Immature natural killer cell (primary cell): Measurements from ENCODE around the gene CTPS1. TPM values are rescaled to one million over a fixed set of nuclear protein-coding genes. Genes with fewer than 3 reads are reported as not detected.
A peak's percentile ranks its signal among the peaks of the same experiment; 100 is the strongest.

Experiments
- DNase-seq, 3 donors: peaks; one replicate each; pipeline ENCODE4 v3.0.0; 2022; ENCODE audit warnings: mixed read lengths in 1 of 3
- H3K27ac Mint-ChIP-seq, 6 donors: one replicate each; pipeline ENCODE4 v1.8.0; 2020; ENCODE audit warnings: mixed read lengths in 6 of 6, mild to moderate bottlenecking in 5 of 6, inconsistent platforms in 4 of 6, moderate library complexity in 3 of 6
- H3K27me3 Mint-ChIP-seq, 3 donors: one replicate each; pipeline ENCODE4 v1.8.0; 2020 to 2021; ENCODE audit warnings: low read depth in 3 of 3, mild to moderate bottlenecking in 3 of 3, mixed read lengths in 3 of 3, moderate library complexity in 3 of 3, inconsistent platforms in 1 of 3
- H3K36me3 Mint-ChIP-seq, 3 donors: one replicate each; pipeline ENCODE4 v1.8.0; 2020; ENCODE audit warnings: mixed read lengths in 3 of 3, inconsistent platforms in 2 of 3, mild to moderate bottlenecking in 2 of 3
- H3K4me1 Mint-ChIP-seq, 2 donors: one replicate each; pipeline ENCODE4 v1.8.0; 2020; ENCODE audit warnings: inconsistent platforms in 2 of 2, mild to moderate bottlenecking in 2 of 2, mixed read lengths in 2 of 2, moderate library complexity in 1 of 2
- H3K4me3 Mint-ChIP-seq, 5 donors: one replicate each; pipeline ENCODE4 v1.8.0; 2020; ENCODE audit warnings: mild to moderate bottlenecking in 5 of 5, mixed read lengths in 5 of 5, inconsistent platforms in 3 of 5, moderate library complexity in 3 of 5
- H3K9me3 Mint-ChIP-seq, 6 donors: one replicate each; pipeline ENCODE4 v1.8.0; 2020; ENCODE audit warnings: mild to moderate bottlenecking in 6 of 6, mixed read lengths in 6 of 6, inconsistent platforms in 4 of 6, moderate library complexity in 3 of 6
- polyA plus RNA-seq, 3 donors: library from polyadenylated mRNA; unstranded; fragments of 300-500 nt; fragmentation: Illumina TruSeq; gene quantifications; one replicate each; pipeline ENCODE4 v1.2.3, GENCODE V29; 2021

Gene CTPS1
- polyA plus RNA-seq, 3 donors from 2014 or later = 14.8 to 22.6 (median 16.6) TPM

DNA sequence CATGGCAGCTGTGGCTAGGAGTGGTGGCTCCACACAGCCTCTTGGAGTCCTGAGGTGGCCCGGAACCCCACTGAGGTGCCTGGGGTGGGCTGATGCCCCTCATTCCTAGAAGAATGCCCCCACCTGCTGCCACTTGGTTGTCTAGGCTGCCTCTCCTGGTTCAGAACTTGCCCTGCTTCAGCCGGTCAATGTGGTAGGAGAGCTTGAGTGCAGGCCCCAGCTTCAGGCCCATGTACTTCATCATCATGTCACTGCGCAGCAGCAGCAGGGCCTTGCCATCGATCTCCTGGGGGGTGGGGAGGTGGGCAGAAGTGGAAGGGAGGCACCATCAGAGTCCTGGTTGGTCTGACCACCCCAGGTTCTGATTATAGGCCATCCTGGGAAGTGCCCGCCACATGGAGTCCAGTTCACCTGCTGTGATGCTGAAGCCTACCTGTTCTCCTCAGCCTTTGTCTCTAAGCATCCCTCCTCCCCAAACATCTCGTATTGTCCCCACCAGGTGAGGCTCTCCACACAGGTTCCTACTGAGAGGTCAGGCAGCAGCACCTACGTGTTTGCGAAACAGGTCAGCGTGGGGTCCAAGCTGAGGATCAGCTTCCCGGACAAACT, 48.6 kb downstream of the CTPS1 start:
- no peak overlapping the region for H3K4me3 Mint-ChIP-seq
- peaks cover 8 to 9% of the 10 kb centered on the region in 2 donors for H3K4me1 Mint-ChIP-seq
- peaks cover 1 to 4% (median 2%) of the 10 kb centered on the region in 3 donors for H3K27me3 Mint-ChIP-seq
- no peak for DNase-seq
- H3K27ac Mint-ChIP-seq = peak overlapping the region in 1 of 6 donors; percentile 55
- no peaks in the 10 kb centered on the region for H3K9me3 Mint-ChIP-seq
- peaks cover 8 to 15% (median 11%) of the 10 kb centered on the region in 3 donors for H3K36me3 Mint-ChIP-seq

DNA sequence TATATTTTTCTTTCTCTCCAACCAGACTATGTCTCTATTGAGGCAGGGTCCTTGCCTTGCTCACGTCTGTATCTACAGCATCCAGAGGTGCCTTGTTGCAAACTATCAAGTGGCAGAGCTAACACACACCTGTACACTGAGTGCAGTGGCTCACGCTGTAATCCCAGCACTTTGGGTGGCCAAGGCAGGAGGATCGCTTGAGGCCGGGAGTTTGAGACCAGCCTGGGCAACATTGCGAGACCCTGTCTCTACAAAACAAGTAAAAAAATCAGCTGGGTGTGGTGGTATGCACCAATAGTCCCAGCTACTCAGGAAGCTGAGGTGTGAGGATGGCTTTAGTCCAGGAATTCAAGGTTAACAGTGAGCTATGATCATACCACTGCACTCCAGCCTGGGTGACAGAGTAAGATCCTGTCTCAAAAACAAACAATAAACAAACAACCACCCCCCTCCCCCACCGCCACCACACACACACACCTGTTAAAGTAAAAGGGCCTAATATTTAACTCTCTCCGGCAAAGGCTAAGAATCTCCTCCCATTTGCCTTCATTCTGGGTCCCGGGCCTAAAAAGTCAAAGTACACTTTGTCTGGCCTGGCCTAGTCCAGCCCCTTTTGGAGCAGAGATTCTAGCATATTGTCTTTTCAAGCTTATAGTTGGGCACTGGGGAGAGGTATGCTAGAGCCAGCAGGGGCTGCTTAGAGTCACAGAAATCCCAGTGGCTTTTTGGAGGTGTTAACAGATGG, 51.5 kb downstream of the CTPS1 start:
- no peak for DNase-seq
- peaks cover 0 to 2% (median 1%) of the 10 kb centered on the region in 3 donors for H3K27me3 Mint-ChIP-seq
- H3K9me3 Mint-ChIP-seq = no peaks in the 10 kb centered on the region
- H3K36me3 Mint-ChIP-seq = peaks cover 11 to 20% (median 15%) of the 10 kb centered on the region in 3 donors
- H3K4me1 Mint-ChIP-seq = peaks cover 4 to 6% of the 10 kb centered on the region in 2 donors
- H3K27ac Mint-ChIP-seq = no peak overlapping the region
- no peak overlapping the region for H3K4me3 Mint-ChIP-seq

DNA sequence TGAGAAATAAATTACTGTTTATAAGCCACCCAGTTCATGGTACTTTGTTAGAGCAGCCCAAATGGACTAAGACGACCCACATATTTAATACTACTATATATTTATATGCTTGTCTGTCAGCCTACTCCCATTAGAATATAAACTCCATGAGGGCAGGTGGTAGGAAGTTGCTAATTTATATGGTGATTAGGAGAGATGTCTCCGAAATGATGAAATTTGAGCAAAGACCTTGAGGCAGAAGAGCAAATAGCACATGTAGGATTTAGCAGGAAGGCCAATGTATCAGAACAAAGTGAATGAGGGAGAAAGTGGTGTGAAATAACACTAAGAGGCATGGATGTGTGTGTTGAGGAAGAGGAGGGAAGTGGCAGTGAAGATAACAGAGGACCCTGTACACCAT, 52.7 kb downstream of the CTPS1 start:
- Mint-ChIP-seq H3K27ac (no peak overlapping the region), H3K36me3 (peaks cover 11 to 20% (median 15%) of the 10 kb centered on the region in 3 donors)

DNA sequence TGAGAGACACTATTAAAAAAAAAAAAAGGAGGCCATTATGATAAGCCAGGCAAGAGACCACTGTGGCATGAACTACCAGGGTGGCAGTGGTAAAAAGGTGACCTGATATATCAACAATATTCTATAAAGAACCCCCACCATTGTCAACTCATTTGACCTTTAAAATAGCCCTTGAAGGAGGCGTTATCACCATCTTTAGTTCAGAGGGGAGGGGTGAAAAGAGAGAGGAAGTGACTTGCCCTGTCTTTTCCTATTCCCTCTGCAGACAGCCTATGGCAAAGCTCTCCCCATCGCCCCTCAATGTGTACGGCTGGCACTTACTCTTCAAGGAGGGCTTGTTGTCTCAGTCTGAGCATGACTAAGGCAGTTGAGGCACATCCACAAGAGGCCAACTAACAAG, 53.8 kb downstream of the CTPS1 start:
- H3K4me3 Mint-ChIP-seq = no peak overlapping the region
- H3K36me3 Mint-ChIP-seq = peaks cover 11 to 20% (median 15%) of the 10 kb centered on the region in 3 donors
- DNase-seq = no peak
- H3K27ac Mint-ChIP-seq = no peak overlapping the region
- no peaks in the 10 kb centered on the region for H3K4me1 Mint-ChIP-seq
- H3K27me3 Mint-ChIP-seq = peaks cover 0 to 2% (median 1%) of the 10 kb centered on the region in 3 donors
- H3K9me3 Mint-ChIP-seq = no peaks in the 10 kb centered on the region

More for the DNA sequence above, 52.7 kb downstream of the CTPS1 start:
- Mint-ChIP-seq H3K9me3 (no peaks in the 10 kb centered on the region), H3K27me3 (peaks cover 0 to 2% (median 1%) of the 10 kb centered on the region in 3 donors), H3K4me3 (no peak overlapping the region), H3K4me1 (no peaks in the 10 kb centered on the region)
- DNase-seq = no peak

DNA sequence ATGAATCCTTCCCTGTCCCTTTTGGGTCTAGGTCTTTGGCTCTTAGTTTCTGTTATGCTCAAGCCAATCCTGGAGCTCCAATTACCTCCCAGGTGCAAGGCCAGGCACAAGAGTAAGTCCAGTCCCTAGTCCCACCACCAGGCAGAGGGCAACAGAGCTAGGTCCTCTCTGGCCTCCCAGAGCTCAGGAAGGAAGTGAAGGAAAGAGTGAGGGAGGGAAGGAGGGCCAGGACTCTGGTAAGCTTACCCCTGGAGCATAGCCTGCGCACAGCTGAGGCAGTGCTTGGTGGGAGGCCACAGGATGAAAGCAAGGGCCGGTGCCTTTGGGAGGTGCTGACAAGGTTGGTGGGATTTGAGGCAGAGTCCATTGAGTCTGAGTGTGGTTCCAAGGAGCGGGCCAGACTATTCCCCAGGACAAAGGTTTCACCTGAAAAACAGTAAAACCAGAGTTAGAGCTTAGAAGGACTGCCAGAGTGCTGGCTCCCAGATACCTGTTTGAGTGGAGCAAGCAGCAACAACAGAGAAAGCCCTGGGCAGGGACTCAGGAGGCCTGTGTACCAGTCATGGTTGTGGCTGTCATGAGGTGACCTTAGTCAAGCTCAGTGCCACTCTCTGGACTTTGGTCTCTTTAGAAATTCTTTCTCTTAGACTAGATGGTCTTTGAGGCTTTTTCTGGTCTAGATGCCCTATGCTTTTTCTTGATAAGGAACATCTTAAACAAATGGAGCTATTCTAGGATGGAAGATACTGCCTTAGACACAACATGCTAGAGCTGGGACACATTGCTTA, 57.8 kb downstream of the CTPS1 start:
- no peak overlapping the region for H3K4me3 Mint-ChIP-seq
- H3K9me3 Mint-ChIP-seq = no peaks in the 10 kb centered on the region
- H3K4me1 Mint-ChIP-seq = no peaks in the 10 kb centered on the region
- no peaks in the 10 kb centered on the region for H3K27me3 Mint-ChIP-seq
- no peak for DNase-seq
- H3K27ac Mint-ChIP-seq = no peak overlapping the region
- peaks cover 5 to 11% (median 11%) of the 10 kb centered on the region in 3 donors for H3K36me3 Mint-ChIP-seq

DNA sequence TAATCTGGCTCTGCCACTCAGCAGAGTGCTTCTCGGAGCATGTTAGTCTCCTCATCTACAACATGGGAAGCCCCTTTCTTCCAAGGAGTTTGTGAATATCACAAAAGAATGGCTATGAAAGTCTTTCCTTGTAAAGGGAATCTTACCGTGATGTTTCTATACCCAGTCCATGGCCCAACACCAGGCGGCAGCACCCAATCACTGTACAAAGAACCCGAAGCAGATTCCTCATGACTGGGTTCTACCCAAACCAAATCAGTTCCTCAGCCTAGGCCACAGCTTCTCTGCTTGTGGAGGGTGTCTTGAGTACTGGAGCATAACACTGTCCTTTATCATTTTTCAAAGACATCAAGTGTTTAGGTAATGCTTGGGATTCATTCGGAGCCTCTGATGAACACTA, 58.6 kb downstream of the CTPS1 start:
- no peaks in the 10 kb centered on the region for H3K4me1 Mint-ChIP-seq
- no peak overlapping the region for H3K4me3 Mint-ChIP-seq
- peaks cover 0 to 1% (median 0%) of the 10 kb centered on the region in 6 donors for H3K9me3 Mint-ChIP-seq
- peaks cover 3 to 9% (median 9%) of the 10 kb centered on the region in 3 donors for H3K36me3 Mint-ChIP-seq
- DNase-seq = no peak
- no peak overlapping the region for H3K27ac Mint-ChIP-seq
- H3K27me3 Mint-ChIP-seq = no peaks in the 10 kb centered on the region

DNA sequence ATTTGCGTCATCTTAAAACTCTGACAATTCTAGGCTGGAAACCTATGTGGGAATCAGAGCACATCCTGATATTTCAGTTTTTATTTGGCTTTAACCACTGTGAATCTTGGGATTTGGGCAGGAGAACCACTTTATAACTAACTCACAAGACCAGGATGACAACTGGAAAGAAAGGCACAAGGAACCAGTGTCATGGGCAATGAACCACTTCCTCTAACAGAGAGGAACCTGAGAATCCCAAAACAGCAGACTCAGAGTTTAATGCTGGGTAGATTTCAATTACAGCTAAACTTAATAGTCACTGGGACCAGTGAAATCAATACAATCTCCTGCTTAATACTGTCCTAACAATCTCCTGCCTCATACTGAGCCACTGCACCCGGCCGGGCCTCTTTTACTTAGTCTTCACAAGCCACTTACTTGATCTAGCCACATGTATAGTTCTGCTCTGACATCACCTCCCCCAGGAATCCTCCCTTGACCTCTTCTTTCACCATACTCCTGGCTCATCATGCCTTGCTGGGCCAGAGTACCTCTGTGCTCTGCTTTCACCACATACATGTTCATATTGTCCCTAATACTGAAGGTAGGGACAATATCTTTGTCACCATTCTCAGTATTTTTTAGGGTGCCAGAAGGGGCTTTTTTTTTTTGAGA, 62.2 kb downstream of the CTPS1 start:
- no peak for DNase-seq
- Mint-ChIP-seq H3K27me3 (no peaks in the 10 kb centered on the region), H3K4me1 (peaks cover 4 to 6% of the 10 kb centered on the region in 2 donors), H3K27ac (peak overlapping the region in 1 of 6 donors; percentile 14), H3K4me3 (no peak overlapping the region), H3K9me3 (peaks cover 0 to 1% (median 0%) of the 10 kb centered on the region in 6 donors), H3K36me3 (peaks cover 0 to 11% (median 9%) of the 10 kb centered on the region in 3 donors)

DNA sequence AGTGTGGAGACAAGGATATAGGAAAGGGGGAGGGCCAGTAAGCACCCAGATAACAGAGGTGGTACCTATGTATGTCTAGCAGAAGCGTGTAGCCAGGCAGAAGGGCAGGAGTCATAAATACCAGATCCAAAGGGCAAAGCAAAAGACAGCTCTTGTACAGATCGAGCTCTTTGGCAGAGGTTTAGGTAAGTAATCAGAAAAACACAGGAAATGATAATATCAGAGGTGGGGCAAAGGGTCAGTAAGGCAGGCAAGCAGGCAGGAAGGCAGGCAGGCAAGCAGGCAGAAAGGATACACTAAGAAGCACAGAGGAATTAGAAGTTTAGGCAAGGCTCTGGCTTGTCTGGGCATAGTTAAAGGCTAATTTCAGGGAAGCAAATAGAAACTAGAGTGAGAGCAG, 64.7 kb downstream of the CTPS1 start:
- DNase-seq = no peak
- H3K4me1 Mint-ChIP-seq = peaks cover 4 to 6% of the 10 kb centered on the region in 2 donors
- H3K36me3 Mint-ChIP-seq = peaks cover 7 to 18% (median 12%) of the 10 kb centered on the region in 3 donors
- H3K27ac Mint-ChIP-seq = peak overlapping the region in 2 of 6 donors; percentile 31 to 38
- H3K9me3 Mint-ChIP-seq = peaks cover 0 to 1% (median 0%) of the 10 kb centered on the region in 6 donors
- H3K27me3 Mint-ChIP-seq = no peaks in the 10 kb centered on the region
- no peak overlapping the region for H3K4me3 Mint-ChIP-seq

DNA sequence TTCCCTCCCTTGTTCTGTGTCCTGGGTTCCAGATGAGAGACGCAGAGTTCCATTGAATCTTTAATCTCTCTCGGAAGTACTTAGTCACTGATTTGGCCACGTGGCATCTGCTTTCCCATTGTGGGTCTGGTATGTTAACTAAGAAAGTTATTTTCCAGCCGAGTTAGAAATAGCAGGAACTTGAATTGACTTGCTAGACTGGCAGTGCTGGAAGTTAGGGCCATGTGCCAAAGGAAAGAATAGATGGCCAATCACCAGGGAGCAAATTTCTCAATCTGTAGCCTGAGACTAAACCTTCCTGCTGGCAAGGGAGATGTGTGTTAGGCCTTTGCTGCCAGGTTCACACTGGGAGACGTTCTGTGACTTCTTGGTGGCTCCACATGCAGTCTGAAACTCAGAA, 66.2 kb downstream of the CTPS1 start:
- H3K4me3 Mint-ChIP-seq = no peak overlapping the region
- H3K9me3 Mint-ChIP-seq = peaks cover 0 to 1% (median 0%) of the 10 kb centered on the region in 6 donors
- peaks cover 7 to 13% (median 8%) of the 10 kb centered on the region in 3 donors for H3K36me3 Mint-ChIP-seq
- no peak for DNase-seq
- H3K27me3 Mint-ChIP-seq = no peaks in the 10 kb centered on the region
- H3K27ac Mint-ChIP-seq = no peak overlapping the region
- peaks cover 4 to 6% of the 10 kb centered on the region in 2 donors for H3K4me1 Mint-ChIP-seq

DNA sequence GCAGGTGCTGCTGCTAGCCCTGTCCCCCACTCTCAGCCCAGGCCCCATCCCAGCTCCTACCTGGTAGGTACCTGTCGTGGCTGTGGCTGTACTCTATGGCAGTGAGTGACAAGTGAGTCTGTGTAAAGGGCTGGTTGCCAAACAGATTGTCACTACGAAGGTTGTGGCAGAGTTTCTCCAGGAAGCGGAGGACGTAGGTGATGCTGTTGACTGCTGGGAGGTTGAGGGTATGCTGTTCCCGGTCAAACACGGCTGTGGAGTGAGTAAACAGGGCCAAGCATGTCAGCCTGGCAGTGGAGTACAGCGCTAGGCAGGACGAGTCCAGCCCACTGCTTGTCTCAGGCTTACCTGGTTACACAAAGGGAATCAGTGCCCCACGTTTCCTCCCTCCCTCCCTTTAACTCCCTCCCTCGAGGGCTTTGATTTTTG, 66.9 kb downstream of the CTPS1 start:
- Mint-ChIP-seq H3K4me3 (no peak overlapping the region), H3K9me3 (peaks cover 0 to 1% (median 0%) of the 10 kb centered on the region in 6 donors), H3K27ac (no peak overlapping the region), H3K27me3 (no peaks in the 10 kb centered on the region), H3K36me3 (peaks cover 7 to 13% (median 8%) of the 10 kb centered on the region in 3 donors), H3K4me1 (peaks cover 4 to 6% of the 10 kb centered on the region in 2 donors)
- no peak for DNase-seq

DNA sequence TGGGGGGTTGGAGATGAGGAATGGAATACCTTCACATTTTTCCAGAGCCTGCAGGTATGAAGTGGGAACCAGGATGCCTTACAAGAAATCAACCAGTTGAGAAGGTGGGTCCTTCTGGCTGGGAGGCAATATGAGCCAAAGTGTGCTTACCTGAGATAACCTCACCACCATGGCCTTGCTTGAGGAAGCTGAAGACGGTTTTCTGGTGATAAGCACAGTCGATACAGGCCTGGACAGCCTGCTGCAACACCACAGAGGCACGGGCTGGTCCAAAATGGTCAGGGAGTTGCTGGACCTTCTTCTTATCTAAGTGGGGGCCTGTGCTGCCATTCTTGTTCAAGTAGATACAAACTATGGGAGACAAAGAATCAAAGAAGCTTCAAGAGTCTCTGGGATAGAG, 69.0 kb downstream of the CTPS1 start:
- no peaks in the 10 kb centered on the region for H3K9me3 Mint-ChIP-seq
- H3K27ac Mint-ChIP-seq = no peak overlapping the region
- H3K27me3 Mint-ChIP-seq = no peaks in the 10 kb centered on the region
- no peak for DNase-seq
- H3K4me3 Mint-ChIP-seq = no peak overlapping the region
- H3K36me3 Mint-ChIP-seq = peaks cover 7 to 13% (median 8%) of the 10 kb centered on the region in 3 donors
- H3K4me1 Mint-ChIP-seq = peaks cover 4 to 6% of the 10 kb centered on the region in 2 donors

DNA sequence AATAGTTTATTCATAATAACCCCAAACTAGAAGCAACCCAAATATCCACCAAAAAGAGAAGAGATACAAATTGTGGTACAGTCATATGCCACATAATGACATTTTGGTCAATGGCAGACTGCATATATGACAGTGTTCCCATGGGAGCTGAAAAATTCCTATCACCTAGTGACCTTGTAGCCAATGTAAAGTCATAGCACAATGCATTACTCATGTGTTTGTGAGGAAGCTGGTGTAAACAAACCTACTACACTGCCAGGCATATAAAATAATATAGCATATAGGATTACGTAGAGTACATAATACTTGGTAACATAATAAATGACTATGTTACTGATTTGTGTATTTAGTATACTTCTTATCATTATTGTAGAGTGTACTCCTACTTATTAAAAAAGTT, 71.5 kb downstream of the CTPS1 start:
- H3K27ac Mint-ChIP-seq = peak overlapping the region in 1 of 6 donors; percentile 8
- DNase-seq = no peak

DNA sequence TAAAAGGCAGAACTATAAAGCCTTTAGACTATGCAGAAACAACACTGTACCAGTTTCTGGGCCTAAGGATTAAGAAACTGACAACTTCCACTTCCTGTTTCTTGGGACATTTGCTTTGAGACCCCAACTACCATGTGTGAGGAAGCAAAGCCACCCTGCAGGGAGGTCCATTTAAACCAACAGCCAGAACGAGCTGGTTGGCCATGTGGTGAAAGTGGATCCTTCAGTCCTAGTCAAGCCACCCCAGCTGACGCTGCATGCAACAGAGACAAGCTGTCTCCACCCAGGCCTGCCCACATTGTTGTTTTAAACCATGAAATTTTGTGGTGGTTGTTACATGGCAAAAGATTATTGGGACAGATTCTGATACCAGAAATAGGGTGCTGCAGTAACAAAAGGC, 73.8 kb downstream of the CTPS1 start:
- H3K27ac Mint-ChIP-seq = no peak overlapping the region
- H3K9me3 Mint-ChIP-seq = no peaks in the 10 kb centered on the region

More for the DNA sequence above, 71.5 kb downstream of the CTPS1 start:
- peaks cover 4 to 9% (median 7%) of the 10 kb centered on the region in 3 donors for H3K36me3 Mint-ChIP-seq
- no peaks in the 10 kb centered on the region for H3K27me3 Mint-ChIP-seq
- no peaks in the 10 kb centered on the region for H3K9me3 Mint-ChIP-seq
- H3K4me1 Mint-ChIP-seq = no peaks in the 10 kb centered on the region
- H3K4me3 Mint-ChIP-seq = no peak overlapping the region

More for the DNA sequence above, 73.8 kb downstream of the CTPS1 start:
- Mint-ChIP-seq H3K4me3 (no peak overlapping the region), H3K36me3 (peaks cover 4 to 9% (median 5%) of the 10 kb centered on the region in 3 donors), H3K4me1 (no peaks in the 10 kb centered on the region), H3K27me3 (no peaks in the 10 kb centered on the region)
- DNase-seq = no peak
